ENCODE data around the gene ELAC1. TPM values are rescaled to one million over a fixed set of nuclear protein-coding genes. Genes with fewer than 3 reads are reported as not detected.
A peak's percentile ranks its signal among the peaks of the same experiment; 100 is the strongest.

The ELAC1 gene
- total and polyA plus RNA-seq, 9 donors: 2.5 to 14.3 (median 6.4) TPM

DNA sequence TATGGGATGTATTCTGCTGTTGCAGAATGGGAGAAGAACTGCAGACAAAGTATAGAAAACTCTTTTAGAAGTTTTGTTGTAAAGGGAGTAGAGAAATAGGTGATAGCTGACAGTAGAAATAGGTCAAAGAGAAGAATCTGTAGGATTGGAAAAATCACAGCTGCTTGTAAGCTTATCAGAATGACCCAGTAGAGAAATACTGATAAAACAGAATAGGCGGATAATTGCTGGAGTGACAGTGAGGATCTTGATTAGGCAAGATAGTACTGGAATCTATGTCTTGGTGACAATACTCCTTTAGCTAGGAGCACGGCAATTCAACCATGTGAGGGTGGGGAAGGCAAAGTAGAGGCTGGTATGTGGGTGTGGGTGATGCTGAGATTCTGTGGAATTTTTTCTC, 57.7 kb downstream of the ELAC1 start:
- intact Hi-C loops (cut with DNase I): no loop called here
- Histone ChIP-seq H3K9me3 (no peaks in the 10 kb centered on the region), H3K27me3 (no peaks in the 10 kb centered on the region), H3K4me3 (no peak overlapping the region), H3K4me1 (ENCODE audit: insufficient read depth) (peaks cover 3% of the 10 kb centered on the region), H3K36me3 (no peaks in the 10 kb centered on the region), H3K27ac (no peak overlapping the region)
- TF ChIP-seq, protein P1, sequence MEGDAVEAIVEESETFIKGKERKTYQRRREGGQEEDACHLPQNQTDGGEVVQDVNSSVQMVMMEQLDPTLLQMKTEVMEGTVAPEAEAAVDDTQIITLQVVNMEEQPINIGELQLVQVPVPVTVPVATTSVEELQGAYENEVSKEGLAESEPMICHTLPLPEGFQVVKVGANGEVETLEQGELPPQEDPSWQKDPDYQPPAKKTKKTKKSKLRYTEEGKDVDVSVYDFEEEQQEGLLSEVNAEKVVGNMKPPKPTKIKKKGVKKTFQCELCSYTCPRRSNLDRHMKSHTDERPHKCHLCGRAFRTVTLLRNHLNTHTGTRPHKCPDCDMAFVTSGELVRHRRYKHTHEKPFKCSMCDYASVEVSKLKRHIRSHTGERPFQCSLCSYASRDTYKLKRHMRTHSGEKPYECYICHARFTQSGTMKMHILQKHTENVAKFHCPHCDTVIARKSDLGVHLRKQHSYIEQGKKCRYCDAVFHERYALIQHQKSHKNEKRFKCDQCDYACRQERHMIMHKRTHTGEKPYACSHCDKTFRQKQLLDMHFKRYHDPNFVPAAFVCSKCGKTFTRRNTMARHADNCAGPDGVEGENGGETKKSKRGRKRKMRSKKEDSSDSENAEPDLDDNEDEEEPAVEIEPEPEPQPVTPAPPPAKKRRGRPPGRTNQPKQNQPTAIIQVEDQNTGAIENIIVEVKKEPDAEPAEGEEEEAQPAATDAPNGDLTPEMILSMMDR (IDR thresholded peaks at IDR 0.05): no peak
- TF ChIP-seq POLR2A (IDR thresholded peaks at IDR 0.05) (no peak), EP300 (IDR thresholded peaks at IDR 0.05) (no peak)
- WGBS, 3 donors: 94 to 99% (median 97%) methylated on average over 2 of the region's 2 CpGs
- no peak for DNase-seq

- H3K4me1 ChIP-seq (ENCODE audit: insufficient read depth): peaks cover 5% of the 10 kb centered on the region
- no peaks in the 10 kb centered on the region for H3K27me3 ChIP-seq
- no peaks in the 10 kb centered on the region for H3K9me3 ChIP-seq
- H3K36me3 ChIP-seq: no peaks in the 10 kb centered on the region
- intact Hi-C loops (cut with DNase I): no loop called here
- no peak for DNase-seq
- WGBS, 3 donors: 90 to 98% (median 94%) methylated on average over 4 of the region's 4 CpGs
- H3K27ac ChIP-seq: no peak overlapping the region
- TF ChIP-seq, protein P1 (IDR thresholded peaks at IDR 0.05): no peak
- TF ChIP-seq POLR2A (IDR thresholded peaks at IDR 0.05) (no peak), EP300 (IDR thresholded peaks at IDR 0.05) (no peak)
- no peak overlapping the region for H3K4me3 ChIP-seq
Measured at GRCh38 chr18:51028201-51028805, 60.5 kb downstream of the ELAC1 start.

DNA sequence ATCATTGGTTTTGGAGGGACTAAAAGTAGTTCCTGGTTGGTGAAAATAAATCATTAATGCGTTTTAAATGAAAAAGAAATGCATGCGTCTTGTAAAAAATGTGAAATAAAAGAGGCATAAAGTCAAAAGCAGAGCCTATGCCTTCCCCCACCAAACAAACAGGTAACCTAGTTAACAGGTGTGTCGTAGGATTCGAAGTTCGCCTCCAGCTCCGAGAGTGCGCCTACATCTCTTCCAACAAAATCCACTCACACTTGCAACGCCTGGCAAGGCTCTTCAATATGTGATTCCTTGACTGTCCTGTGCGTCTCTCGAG, 61.5 kb downstream of the ELAC1 start:
- H3K27me3 ChIP-seq: no peaks in the 10 kb centered on the region
- H3K27ac ChIP-seq: peak overlapping the region; percentile 68 to 99
- peak overlapping the region; percentile 72 for H3K4me3 ChIP-seq
- H3K4me1 ChIP-seq (ENCODE audit: insufficient read depth): peaks cover 6% of the 10 kb centered on the region
- TF ChIP-seq, protein P1 (IDR thresholded peaks at IDR 0.05): no peak
- TF ChIP-seq EP300 (IDR thresholded peaks at IDR 0.05) (no peak), POLR2A (IDR thresholded peaks at IDR 0.05) (no peak)
- H3K9me3 ChIP-seq: no peaks in the 10 kb centered on the region
- H3K36me3 ChIP-seq: no peaks in the 10 kb centered on the region
- no peak for DNase-seq
- intact Hi-C loops (cut with DNase I): no loop called here
- 3 to 5% (median 4%) methylated on average over 10 of the region's 10 CpGs for WGBS, 3 donors

DNA sequence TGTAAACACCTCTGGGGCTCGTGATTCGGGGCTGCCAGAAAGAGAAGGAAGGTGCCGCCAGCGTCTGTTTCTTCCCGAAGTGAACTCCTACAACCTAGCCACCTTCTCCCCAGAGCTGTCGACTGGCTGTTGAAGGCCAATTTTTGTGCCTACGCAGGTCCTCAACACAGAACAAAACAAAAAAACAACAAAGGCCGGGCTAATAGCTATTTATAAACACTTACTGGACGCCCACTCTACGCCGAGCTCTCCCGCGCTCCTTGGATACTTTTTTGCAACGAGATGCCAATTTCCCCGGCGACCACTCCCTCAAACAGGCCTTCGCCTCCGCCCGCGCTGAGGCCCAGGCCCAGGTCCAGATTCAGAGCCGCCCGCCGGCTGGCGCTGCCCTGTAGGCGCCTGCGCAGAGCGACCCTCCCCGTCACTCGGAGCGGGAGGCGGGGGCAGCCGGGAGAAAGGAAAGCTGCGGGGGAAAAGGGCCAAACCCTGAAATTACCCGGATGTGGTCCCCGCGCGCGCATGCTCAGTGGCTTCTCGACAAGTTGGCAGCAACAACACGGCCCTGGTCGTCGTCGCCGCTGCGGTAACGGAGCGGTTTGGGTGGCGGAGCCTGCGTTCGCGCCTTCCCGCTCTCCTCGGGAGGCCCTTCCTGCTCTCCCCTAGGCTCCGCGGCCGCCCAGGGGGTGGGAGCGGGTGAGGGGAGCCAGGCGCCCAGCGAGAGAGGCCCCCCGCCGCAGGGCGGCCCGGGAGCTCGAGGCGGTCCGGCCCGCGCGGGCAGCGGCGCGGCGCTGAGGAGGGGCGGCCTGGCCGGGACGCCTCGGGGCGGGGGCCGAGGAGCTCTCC, 62.1 kb downstream of the ELAC1 start, which contains the start of gene SMAD4:
SMAD4 (plus strand) TSS at position 520 of the 843 bp plus-strand sequence. CDS start 16,834 bp downstream, outside the sequence.
- Histone ChIP-seq H3K4me3 (peak within 1 kb of the TSS; percentile 72), H3K36me3 (no peaks in the 10 kb centered on the region), H3K27ac (peak within 1 kb of the TSS; percentile 99), H3K4me1 (ENCODE audit: insufficient read depth) (peaks cover 7% of the 10 kb centered on the region), H3K9me3 (no peaks in the 10 kb centered on the region), H3K27me3 (no peaks in the 10 kb centered on the region)
- WGBS, 3 donors: 0 to 1% (median 0%) methylated on average over 64 to 79 of the region's 79 CpGs
- intact Hi-C loops (cut with DNase I): loop anchor here in 2 of 4 donors (5.0 to 10.0 kb wide), 3 partner anchors 65 to 167 kb away; partner anchors contain the start of genes MEX3C (in 2 of the 2) and ELAC1 (in 1 of the 2)
- DNase-seq: peak; percentile 97 to 99 (median 98)
- TF ChIP-seq POLR2A (IDR thresholded peaks at IDR 0.05): peak; percentile 95
- TF ChIP-seq, protein P1 (IDR thresholded peaks at IDR 0.05): no peak
- peak; percentile 40 for TF ChIP-seq EP300 (IDR thresholded peaks at IDR 0.05)

All from ovary (tissue), 9 donors.